DOHH2 (cell line): ENCODE results near the gene TP53AIP1.

ENCODE experiments used
- CTCF ChIP-seq: fragments of 200-600 bp; sonication (generic); IDR thresholded peaks from one replicate; pipeline ENCODE4 v1.5.1; 2014; ENCODE audit warnings: antibody characterized with exemption, mild to moderate bottlenecking, low read depth, low read length; ENCODE audit not compliant: poor library complexity, severe bottlenecking
- EZH2phosphoT487 ChIP-seq: fragments of 200-600 bp; sonication (generic); IDR thresholded peaks from 2 replicates; pipeline ENCODE4 v1.6.1; 2017; ENCODE audit warnings: borderline replicate concordance, mild to moderate bottlenecking, antibody characterized with exemption, low read length, moderate library complexity, mixed read lengths

- no peak for TF ChIP-seq CTCF
- no peak for TF ChIP-seq EZH2phosphoT487
Observed at GRCh38 chr11:128963744-128964325, 21.2 kb upstream of the TP53AIP1 start.
